HepG2 (cell line): ENCODE data around the gene FBXO5. TPM values are rescaled to one million over a fixed set of nuclear protein-coding genes. Genes with fewer than 3 reads are reported as not detected.

Source experiments
- CENPX ChIP-seq: sonication (generic); formaldehyde crosslinking; IDR thresholded peaks from 2 replicates; pipeline ENCODE4 v1.9.0; 2021; ENCODE audit warnings: mild to moderate bottlenecking, missing genetic modification reagents, moderate library complexity
- HNRNPH1 ChIP-seq: fragments of 200-400 bp; formaldehyde crosslinking; optimal IDR thresholded peaks from 2 replicates; pipeline ENCODE3; 2017; ENCODE audit warnings: mild to moderate bottlenecking, low read depth, low read length
- MAFF ChIP-seq: IDR thresholded peaks from 2 replicates; pipeline ENCODE4 v1.6.1; 2011; ENCODE audit warnings: low read depth, low read length, improper control_type of control experiment
- MIXL1 ChIP-seq: IDR thresholded peaks from 2 replicates; pipeline ENCODE4 v1.6.1; 2016
- RBM39 ChIP-seq: fragments of 200-400 bp; formaldehyde crosslinking; IDR thresholded peaks from one replicate; pipeline ENCODE4 v1.6.1; 2018; ENCODE audit warnings: antibody characterized with exemption, mild to moderate bottlenecking, low read depth, low read length; ENCODE audit not compliant: poor library complexity, severe bottlenecking
- RFX1 ChIP-seq: fragments of 450-650 bp; IDR thresholded peaks from 2 replicates; pipeline ENCODE4 v1.6.1; 2017
- RFXANK ChIP-seq: IDR thresholded peaks from 2 replicates; pipeline ENCODE4 v1.6.1; 2016
- SAFB2 ChIP-seq: sonication (generic); formaldehyde crosslinking; IDR thresholded peaks from 2 replicates; pipeline ENCODE4 v1.5.1; 2020; ENCODE audit warnings: missing genetic modification reagents, low read depth, mild to moderate bottlenecking, borderline replicate concordance
- SNAI1 ChIP-seq: sonication (generic); formaldehyde crosslinking; IDR thresholded peaks from 2 replicates; pipeline ENCODE4 v1.5.0; 2020; ENCODE audit warnings: mild to moderate bottlenecking, missing genetic modification reagents, borderline replicate concordance
- SNAPC2 ChIP-seq: sonication (generic); formaldehyde crosslinking; IDR thresholded peaks from 2 replicates; pipeline ENCODE4 v1.8.1; 2022; ENCODE audit warnings: mild to moderate bottlenecking, missing genetic modification reagents
- SOX6 ChIP-seq, 2 experiments: fragments of 450-650 bp in 1 of 2; sonication (generic) in 1 of 2; formaldehyde crosslinking in 1 of 2; IDR thresholded peaks; 2 replicates each; pipeline versions ENCODE4 v1.4.0 to v1.6.1; 2017 to 2020; ENCODE audit warnings: antibody characterized with exemption in 1 of 2, mild to moderate bottlenecking in 1 of 2, missing genetic modification reagents in 1 of 2
- ZBTB38 ChIP-seq: sonication (generic); formaldehyde crosslinking; IDR thresholded peaks from 2 replicates; pipeline ENCODE4 v1.5.1; 2020; ENCODE audit warnings: mild to moderate bottlenecking, missing genetic modification reagents
- ZNF180 ChIP-seq: sonication (generic); formaldehyde crosslinking; IDR thresholded peaks from 2 replicates; pipeline ENCODE4 v1.4.0; 2020; ENCODE audit warnings: low read depth, missing genetic modification reagents, borderline replicate concordance
- ZNF317 ChIP-seq: sonication (generic); formaldehyde crosslinking; IDR thresholded peaks from 2 replicates; pipeline ENCODE4 v1.5.0; 2020; ENCODE audit warnings: mild to moderate bottlenecking, missing genetic modification reagents
- ZNF737 ChIP-seq: sonication (generic); formaldehyde crosslinking; IDR thresholded peaks from 2 replicates; pipeline ENCODE4 v1.5.0; 2020; ENCODE audit warnings: missing genetic modification reagents, mild to moderate bottlenecking, borderline replicate concordance
- polyA plus RNA-seq, 8 experiments: library from polyadenylated mRNA; depleted of rRNA in 3 of 8; stranded (reverse) in 7 of 8; unstranded in 1 of 8; fragments of >200 nt; fragmentation: Illumina TruSeq in 4 of 8; extraction: Trizol in 4 of 8; gene quantifications; 2 replicates each; pipeline versions ENCODE4 v1.2.1 to v1.2.3, GENCODE V29; 2011 to 2016; ENCODE audit warnings: low read depth in 4 of 8, missing spikeins in 1 of 8, mixed read lengths in 1 of 8; ENCODE audit not compliant: insufficient read depth in 1 of 8
- total RNA-seq, 5 experiments: library from RNA; depleted of rRNA; stranded (reverse); fragments of >200 nt; fragmentation: Illumina TruSeq; extraction: Trizol; gene quantifications; 2 replicates each; pipeline ENCODE4 v1.2.3, GENCODE V29; 2016; ENCODE audit warnings: low read depth in 1 of 5
- TF ChIP-seq, protein P1 (sequence below): sonication (generic); formaldehyde crosslinking; IDR thresholded peaks from 2 replicates; pipeline ENCODE4 v1.4.0; 2020; ENCODE audit warnings: missing genetic modification reagents, mild to moderate bottlenecking, borderline replicate concordance
- TF ChIP-seq, protein P2 (sequence below), 2 experiments: sonication (generic) in 1 of 2; formaldehyde crosslinking in 1 of 2; IDR thresholded peaks; 2 replicates each; pipeline versions ENCODE4 v1.4.0 to v1.6.1; 2016 to 2020; ENCODE audit warnings: borderline replicate concordance in 1 of 2, low read depth in 1 of 2, mild to moderate bottlenecking in 1 of 2, missing genetic modification reagents in 1 of 2
- TF ChIP-seq, protein P3 (sequence below): sonication (generic); formaldehyde crosslinking; IDR thresholded peaks from 2 replicates; pipeline ENCODE4 v1.8.0; 2022; ENCODE audit warnings: mild to moderate bottlenecking, missing genetic modification reagents
- TF ChIP-seq, protein P4 (sequence below): sonication (generic); formaldehyde crosslinking; IDR thresholded peaks from 2 replicates; pipeline ENCODE4 v1.4.0; 2020; ENCODE audit warnings: low read depth, mild to moderate bottlenecking, missing genetic modification reagents

FBXO5 gene
- total and polyA plus RNA-seq, 2 of the 13 experiments (the other 11 are each of a cell fraction or from before 2014, with no cell fraction given): 15.8 to 41.5 TPM

DNA sequence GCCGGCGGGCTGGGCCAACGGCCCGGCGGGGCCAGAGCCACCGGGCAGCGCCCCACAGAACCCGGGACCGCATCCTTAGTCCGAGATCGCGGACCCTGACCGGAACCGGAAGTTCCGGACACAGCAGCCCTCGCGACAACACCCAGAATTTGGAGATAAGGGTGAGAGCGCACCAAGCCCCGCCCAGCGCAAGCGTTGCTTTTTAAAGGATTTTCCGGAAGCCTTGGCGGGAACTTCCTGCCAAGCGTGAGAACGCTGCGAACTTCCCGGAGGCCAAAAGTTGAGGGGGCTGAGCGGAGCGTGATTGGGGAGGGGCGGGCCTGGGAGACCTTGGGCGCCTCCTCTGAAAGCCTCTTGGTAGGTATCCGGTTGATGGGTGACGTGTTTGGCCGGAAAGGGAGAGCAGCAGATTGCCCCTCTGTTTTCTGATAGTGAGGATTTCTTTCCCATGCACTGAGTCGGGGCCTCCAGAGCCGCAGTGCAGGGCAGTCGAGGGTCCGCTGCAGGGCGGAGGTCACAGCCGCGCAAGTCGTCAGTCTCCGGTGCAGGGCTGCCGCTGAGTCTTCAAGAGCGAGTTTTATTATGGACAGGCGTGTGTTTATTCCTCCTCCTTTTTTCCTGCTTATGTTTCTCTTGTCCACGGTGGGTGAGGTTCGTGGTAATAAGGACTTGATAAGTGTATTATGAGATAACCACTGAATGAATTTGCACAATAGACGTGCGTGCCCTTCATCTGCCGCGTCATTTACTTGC is 19.9 kb upstream of the FBXO5 start, which contains the start of gene MTRF1L (continued):
- TF ChIP-seq, protein P1, sequence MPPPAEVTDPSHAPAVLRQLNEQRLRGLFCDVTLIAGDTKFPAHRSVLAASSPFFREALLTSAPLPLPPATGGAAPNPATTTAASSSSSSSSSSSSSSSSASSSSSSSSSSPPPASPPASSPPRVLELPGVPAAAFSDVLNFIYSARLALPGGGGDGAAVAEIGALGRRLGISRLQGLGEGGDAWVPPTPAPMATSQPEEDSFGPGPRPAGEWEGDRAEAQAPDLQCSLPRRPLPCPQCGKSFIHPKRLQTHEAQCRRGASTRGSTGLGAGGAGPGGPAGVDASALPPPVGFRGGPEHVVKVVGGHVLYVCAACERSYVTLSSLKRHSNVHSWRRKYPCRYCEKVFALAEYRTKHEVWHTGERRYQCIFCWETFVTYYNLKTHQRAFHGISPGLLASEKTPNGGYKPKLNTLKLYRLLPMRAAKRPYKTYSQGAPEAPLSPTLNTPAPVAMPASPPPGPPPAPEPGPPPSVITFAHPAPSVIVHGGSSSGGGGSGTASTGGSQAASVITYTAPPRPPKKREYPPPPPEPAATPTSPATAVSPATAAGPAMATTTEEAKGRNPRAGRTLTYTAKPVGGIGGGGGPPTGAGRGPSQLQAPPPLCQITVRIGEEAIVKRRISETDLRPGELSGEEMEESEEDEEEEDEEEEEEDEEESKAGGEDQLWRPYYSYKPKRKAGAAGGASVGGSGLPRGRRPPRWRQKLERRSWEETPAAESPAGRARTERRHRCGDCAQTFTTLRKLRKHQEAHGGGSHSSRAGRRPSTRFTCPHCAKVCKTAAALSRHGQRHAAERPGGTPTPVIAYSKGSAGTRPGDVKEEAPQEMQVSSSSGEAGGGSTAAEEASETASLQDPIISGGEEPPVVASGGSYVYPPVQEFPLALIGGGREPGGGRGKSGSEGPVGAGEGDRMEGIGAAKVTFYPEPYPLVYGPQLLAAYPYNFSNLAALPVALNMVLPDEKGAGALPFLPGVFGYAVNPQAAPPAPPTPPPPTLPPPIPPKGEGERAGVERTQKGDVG (CRISPR knock-in tag): no peak
- TF ChIP-seq, protein P2, sequence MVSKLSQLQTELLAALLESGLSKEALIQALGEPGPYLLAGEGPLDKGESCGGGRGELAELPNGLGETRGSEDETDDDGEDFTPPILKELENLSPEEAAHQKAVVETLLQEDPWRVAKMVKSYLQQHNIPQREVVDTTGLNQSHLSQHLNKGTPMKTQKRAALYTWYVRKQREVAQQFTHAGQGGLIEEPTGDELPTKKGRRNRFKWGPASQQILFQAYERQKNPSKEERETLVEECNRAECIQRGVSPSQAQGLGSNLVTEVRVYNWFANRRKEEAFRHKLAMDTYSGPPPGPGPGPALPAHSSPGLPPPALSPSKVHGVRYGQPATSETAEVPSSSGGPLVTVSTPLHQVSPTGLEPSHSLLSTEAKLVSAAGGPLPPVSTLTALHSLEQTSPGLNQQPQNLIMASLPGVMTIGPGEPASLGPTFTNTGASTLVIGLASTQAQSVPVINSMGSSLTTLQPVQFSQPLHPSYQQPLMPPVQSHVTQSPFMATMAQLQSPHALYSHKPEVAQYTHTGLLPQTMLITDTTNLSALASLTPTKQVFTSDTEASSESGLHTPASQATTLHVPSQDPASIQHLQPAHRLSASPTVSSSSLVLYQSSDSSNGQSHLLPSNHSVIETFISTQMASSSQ (IDR thresholded peaks at IDR 0.05; ENCODE audit: low read depth): no peak
- TF ChIP-seq, protein P2 (CRISPR knock-in tag; IDR thresholded peaks at IDR 0.05; ENCODE audit: borderline replicate concordance): no peak; the same call in 1 of the 2 replicates
- TF ChIP-seq SAFB2 (CRISPR knock-in tag): peak; percentile 34; the same call in 1 of the 2 replicates
- TF ChIP-seq RFXANK: 0 out of 2 replicates have a peak, but pooled peaks have one; percentile 25
- TF ChIP-seq, protein P3, sequence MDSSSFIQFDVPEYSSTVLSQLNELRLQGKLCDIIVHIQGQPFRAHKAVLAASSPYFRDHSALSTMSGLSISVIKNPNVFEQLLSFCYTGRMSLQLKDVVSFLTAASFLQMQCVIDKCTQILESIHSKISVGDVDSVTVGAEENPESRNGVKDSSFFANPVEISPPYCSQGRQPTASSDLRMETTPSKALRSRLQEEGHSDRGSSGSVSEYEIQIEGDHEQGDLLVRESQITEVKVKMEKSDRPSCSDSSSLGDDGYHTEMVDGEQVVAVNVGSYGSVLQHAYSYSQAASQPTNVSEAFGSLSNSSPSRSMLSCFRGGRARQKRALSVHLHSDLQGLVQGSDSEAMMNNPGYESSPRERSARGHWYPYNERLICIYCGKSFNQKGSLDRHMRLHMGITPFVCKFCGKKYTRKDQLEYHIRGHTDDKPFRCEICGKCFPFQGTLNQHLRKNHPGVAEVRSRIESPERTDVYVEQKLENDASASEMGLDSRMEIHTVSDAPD (CRISPR knock-in tag): peak; percentile 36
- TF ChIP-seq CENPX (CRISPR knock-in tag): no peak
- no peak for TF ChIP-seq ZNF737 (CRISPR knock-in tag)
- TF ChIP-seq HNRNPH1: no peak
- TF ChIP-seq SOX6 (IDR thresholded peaks at IDR 0.05): no peak
- TF ChIP-seq SOX6 (CRISPR knock-in tag; IDR thresholded peaks at IDR 0.05): peak; percentile 73
- peak; percentile 41; the same call in 1 of the 2 replicates for TF ChIP-seq ZBTB38 (CRISPR knock-in tag)
- TF ChIP-seq SNAPC2 (CRISPR knock-in tag): 0 out of 2 replicates have a peak, but pooled peaks have one; percentile 33
- TF ChIP-seq MIXL1 (CRISPR knock-in tag): 0 out of 2 replicates have a peak, but pooled peaks have one; percentile 10
- peak; percentile 82 for TF ChIP-seq ZNF317 (CRISPR knock-in tag)
- TF ChIP-seq MAFF: no peak
- TF ChIP-seq ZNF180 (CRISPR knock-in tag): no peak
- peak; percentile 81 for TF ChIP-seq RBM39
- TF ChIP-seq RFX1: no peak
- peak; percentile 12; the same call in 1 of the 2 replicates for TF ChIP-seq SNAI1
- TF ChIP-seq, protein P4, sequence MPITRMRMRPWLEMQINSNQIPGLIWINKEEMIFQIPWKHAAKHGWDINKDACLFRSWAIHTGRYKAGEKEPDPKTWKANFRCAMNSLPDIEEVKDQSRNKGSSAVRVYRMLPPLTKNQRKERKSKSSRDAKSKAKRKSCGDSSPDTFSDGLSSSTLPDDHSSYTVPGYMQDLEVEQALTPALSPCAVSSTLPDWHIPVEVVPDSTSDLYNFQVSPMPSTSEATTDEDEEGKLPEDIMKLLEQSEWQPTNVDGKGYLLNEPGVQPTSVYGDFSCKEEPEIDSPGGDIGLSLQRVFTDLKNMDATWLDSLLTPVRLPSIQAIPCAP (CRISPR knock-in tag): no peak
